Measurements from ENCODE around the gene NR2C2AP. TPM values are rescaled to one million over a fixed set of nuclear protein-coding genes. Genes with fewer than 3 reads are reported as not detected.

Gene NR2C2AP
- total RNA-seq, 1 experiment from 2014 or later = 42.1 TPM

GRCh38 chr19:19201697-19202630 is 1.2 kb downstream of the NR2C2AP start:
- CTCF ChIA-PET = no interaction called here
- peaks cover 7% of the 10 kb centered on the region for H3K4me1 ChIP-seq (ENCODE audit: control insufficient read depth, insufficient read depth, low read length)
- POLR2A ChIA-PET = no interaction called here
- intact Hi-C loops (cut with micrococcal nuclease; ENCODE audit: unreplicated experiment) = no loop called here
- DNase-seq (ENCODE audit: low read depth, low spot score) = no peak
- BruUV-seq (replicated peaks) = no TSS peak
- peak overlapping the region; percentile 83 to 91 for H3K4me3 ChIP-seq (ENCODE audit: low read depth in 2 of 2, low read length in 2 of 2)
- no peak for TF ChIP-seq POLR2AphosphoS5 (IDR thresholded peaks at IDR 0.05; ENCODE audit: low read depth, low read length)
- TF ChIP-seq, protein P1, sequence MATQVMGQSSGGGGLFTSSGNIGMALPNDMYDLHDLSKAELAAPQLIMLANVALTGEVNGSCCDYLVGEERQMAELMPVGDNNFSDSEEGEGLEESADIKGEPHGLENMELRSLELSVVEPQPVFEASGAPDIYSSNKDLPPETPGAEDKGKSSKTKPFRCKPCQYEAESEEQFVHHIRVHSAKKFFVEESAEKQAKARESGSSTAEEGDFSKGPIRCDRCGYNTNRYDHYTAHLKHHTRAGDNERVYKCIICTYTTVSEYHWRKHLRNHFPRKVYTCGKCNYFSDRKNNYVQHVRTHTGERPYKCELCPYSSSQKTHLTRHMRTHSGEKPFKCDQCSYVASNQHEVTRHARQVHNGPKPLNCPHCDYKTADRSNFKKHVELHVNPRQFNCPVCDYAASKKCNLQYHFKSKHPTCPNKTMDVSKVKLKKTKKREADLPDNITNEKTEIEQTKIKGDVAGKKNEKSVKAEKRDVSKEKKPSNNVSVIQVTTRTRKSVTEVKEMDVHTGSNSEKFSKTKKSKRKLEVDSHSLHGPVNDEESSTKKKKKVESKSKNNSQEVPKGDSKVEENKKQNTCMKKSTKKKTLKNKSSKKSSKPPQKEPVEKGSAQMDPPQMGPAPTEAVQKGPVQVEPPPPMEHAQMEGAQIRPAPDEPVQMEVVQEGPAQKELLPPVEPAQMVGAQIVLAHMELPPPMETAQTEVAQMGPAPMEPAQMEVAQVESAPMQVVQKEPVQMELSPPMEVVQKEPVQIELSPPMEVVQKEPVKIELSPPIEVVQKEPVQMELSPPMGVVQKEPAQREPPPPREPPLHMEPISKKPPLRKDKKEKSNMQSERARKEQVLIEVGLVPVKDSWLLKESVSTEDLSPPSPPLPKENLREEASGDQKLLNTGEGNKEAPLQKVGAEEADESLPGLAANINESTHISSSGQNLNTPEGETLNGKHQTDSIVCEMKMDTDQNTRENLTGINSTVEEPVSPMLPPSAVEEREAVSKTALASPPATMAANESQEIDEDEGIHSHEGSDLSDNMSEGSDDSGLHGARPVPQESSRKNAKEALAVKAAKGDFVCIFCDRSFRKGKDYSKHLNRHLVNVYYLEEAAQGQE (IDR thresholded peaks at IDR 0.05; ENCODE audit: insufficient read depth in 1 of 2, low read depth in 2 of 2, low read length in 1 of 2) = no peak
- TF ChIP-seq CTCF (IDR thresholded peaks at IDR 0.05) = no peak
- TF ChIP-seq TCF7L2 (IDR thresholded peaks at IDR 0.05; ENCODE audit: low read depth, low read length) = no peak
- TF ChIP-seq SIN3A (IDR thresholded peaks at IDR 0.05; ENCODE audit: borderline replicate concordance, insufficient read depth, low read depth, low read length) = no peak
- in situ Hi-C loops (cut with HindIII; ENCODE audit: low pct_unique_long_range_greater_than_20kb, low sequenced_read_pairs) = no loop called here
- no peaks in the 10 kb centered on the region for H3K9me3 ChIP-seq (ENCODE audit: control insufficient read depth, insufficient read depth, low read depth, low read length)
- peak overlapping the region; percentile 95 for H3K27ac ChIP-seq (ENCODE audit: low read length)
- peaks cover 3% of the 10 kb centered on the region; the same call in 1 of the 2 replicates for H3K36me3 ChIP-seq (ENCODE audit: control insufficient read depth, insufficient read depth, low read length)
- no peaks in the 10 kb centered on the region for H3K27me3 ChIP-seq (ENCODE audit: control insufficient read depth, insufficient read depth, low read length)
- ATAC-seq = no peak

- TF ChIP-seq, protein P1 (IDR thresholded peaks at IDR 0.05; ENCODE audit: insufficient read depth in 1 of 2, low read depth in 2 of 2, low read length in 1 of 2) = no peak
- no peak for TF ChIP-seq TCF7L2 (IDR thresholded peaks at IDR 0.05; ENCODE audit: low read depth, low read length)
- no peak for TF ChIP-seq POLR2AphosphoS5 (IDR thresholded peaks at IDR 0.05; ENCODE audit: low read depth, low read length)
- no peak for TF ChIP-seq SIN3A (IDR thresholded peaks at IDR 0.05; ENCODE audit: borderline replicate concordance, insufficient read depth, low read depth, low read length)
- TF ChIP-seq CTCF (IDR thresholded peaks at IDR 0.05) = no peak
- intact Hi-C loops (cut with micrococcal nuclease; ENCODE audit: unreplicated experiment) (no loop called here), in situ Hi-C loops (cut with HindIII; ENCODE audit: low pct_unique_long_range_greater_than_20kb, low sequenced_read_pairs) (no loop called here)
- POLR2A ChIA-PET = no interaction called here
- Histone ChIP-seq H3K9me3 (ENCODE audit: control insufficient read depth, insufficient read depth, low read depth, low read length) (no peaks in the 10 kb centered on the region), H3K4me3 (ENCODE audit: low read depth in 2 of 2, low read length in 2 of 2) (peak overlapping the region; percentile 74 to 76), H3K4me1 (ENCODE audit: control insufficient read depth, insufficient read depth, low read length) (no peaks in the 10 kb centered on the region), H3K36me3 (ENCODE audit: control insufficient read depth, insufficient read depth, low read length) (no peaks in the 10 kb centered on the region; the same call in 1 of the 2 replicates), H3K27me3 (ENCODE audit: control insufficient read depth, insufficient read depth, low read length) (no peaks in the 10 kb centered on the region), H3K27ac (ENCODE audit: low read length) (no peak overlapping the region)
- no peak for DNase-seq (ENCODE audit: low read depth, low spot score)
- no TSS peak for BruUV-seq (replicated peaks)
- CTCF ChIA-PET = no interaction called here
- ATAC-seq = no peak
Measured at GRCh38 chr19:19193926-19194325, 9.3 kb downstream of the NR2C2AP start.
